GM12872 (cell line): ENCODE results near the gene STARD6.

Experiments used
- TF ChIP-seq, protein P1 (sequence below): IDR thresholded peaks from 3 replicates; pipeline ENCODE4 v1.5.1; 2011; ENCODE audit warnings: low read depth, mild to moderate bottlenecking, low read length, moderate library complexity; ENCODE audit not compliant: insufficient read depth

The STARD6 gene

DNA sequence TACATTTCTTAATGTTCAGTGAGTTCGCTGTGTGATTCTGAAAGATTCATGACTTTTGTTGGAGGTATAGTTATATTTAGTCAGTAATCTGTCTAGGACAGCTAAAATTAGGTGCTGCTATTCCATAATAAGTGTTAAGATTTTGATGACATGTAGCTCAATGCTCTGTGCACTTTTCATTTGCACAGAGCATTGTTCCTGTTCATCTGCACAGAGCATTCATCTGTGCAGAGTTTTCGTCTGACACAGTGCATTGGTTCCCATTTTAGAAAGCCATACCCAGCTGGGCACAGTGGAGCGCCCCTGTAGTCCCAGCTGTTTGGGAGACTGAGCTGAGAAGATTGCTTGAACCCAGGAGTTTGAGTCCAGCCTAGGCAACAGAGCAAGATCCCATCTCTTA is 79.8 kb downstream of the STARD6 start:
- TF ChIP-seq, protein P1, sequence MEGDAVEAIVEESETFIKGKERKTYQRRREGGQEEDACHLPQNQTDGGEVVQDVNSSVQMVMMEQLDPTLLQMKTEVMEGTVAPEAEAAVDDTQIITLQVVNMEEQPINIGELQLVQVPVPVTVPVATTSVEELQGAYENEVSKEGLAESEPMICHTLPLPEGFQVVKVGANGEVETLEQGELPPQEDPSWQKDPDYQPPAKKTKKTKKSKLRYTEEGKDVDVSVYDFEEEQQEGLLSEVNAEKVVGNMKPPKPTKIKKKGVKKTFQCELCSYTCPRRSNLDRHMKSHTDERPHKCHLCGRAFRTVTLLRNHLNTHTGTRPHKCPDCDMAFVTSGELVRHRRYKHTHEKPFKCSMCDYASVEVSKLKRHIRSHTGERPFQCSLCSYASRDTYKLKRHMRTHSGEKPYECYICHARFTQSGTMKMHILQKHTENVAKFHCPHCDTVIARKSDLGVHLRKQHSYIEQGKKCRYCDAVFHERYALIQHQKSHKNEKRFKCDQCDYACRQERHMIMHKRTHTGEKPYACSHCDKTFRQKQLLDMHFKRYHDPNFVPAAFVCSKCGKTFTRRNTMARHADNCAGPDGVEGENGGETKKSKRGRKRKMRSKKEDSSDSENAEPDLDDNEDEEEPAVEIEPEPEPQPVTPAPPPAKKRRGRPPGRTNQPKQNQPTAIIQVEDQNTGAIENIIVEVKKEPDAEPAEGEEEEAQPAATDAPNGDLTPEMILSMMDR, result no peak
